ENCODE measurements around the gene SFI1.

GRCh38 chr22:31637891-31638618 is 141.7 kb downstream of the SFI1 start:
- TF ChIP-seq POLR2A (IDR thresholded peaks at IDR 0.05) (no peak), CTCF (IDR thresholded peaks at IDR 0.05) (no peak)

All from heart left ventricle (tissue), 13 donors.